ENCODE data around the gene MPST.
"Not testable (repeated sequence)": the region's sequence is repeated elsewhere in the genome, so short reads cannot be mapped to it uniquely, and the experiment has no call there.

MPST gene

GRCh38 chr22:37062702-37063381 lies 43.3 kb downstream of the MPST start:
- no peak for DNase-seq

DNA sequence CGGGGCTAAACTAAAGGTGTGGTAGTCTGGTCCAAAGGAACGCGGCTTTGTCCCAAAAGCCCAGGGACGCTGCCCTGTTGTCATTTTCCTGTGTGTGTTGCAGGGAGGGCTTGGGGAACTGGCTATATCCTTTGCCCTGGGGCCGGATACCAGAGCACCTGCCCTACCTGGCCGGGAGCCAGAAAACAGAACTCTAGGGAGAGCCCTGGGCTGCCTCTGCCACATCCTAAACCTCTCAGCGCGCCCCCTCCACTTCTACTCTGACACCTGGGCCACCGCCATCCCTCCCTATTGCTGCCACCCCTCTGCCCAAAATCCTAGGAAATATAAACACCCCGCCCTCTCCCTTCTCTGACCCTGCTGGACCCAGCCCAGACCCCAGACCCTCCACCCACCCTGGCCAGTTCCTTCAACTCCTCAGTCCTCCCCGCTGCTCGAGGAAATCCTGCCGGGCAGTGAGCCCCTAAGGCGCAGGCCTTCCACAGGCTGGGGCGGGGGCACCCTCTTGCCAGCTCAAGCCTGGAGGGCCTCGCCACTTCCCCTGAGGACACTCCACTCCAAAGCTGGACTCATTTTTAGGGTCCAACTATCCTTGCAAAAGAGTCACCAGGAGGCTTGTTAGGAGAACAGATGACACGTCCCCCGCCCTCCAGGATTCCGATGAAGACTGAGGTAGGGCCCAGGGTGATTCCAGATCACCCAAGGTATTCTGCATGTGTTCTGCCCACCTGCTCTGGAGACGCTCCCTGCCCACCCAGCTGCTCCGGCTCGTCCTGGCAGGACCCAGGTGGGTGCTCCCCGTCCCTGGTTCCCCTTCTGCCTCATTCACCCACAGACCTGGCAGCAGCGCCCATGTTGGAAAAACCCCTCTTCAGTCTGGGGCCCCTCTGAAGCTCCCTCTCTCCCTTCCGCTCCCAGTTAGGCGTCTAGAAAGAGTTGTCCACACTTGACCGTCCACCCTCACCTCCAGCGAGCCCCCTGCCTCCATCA lies 44.2 kb downstream of the MPST start:
- DNase-seq, result peak; percentile 47

DNA sequence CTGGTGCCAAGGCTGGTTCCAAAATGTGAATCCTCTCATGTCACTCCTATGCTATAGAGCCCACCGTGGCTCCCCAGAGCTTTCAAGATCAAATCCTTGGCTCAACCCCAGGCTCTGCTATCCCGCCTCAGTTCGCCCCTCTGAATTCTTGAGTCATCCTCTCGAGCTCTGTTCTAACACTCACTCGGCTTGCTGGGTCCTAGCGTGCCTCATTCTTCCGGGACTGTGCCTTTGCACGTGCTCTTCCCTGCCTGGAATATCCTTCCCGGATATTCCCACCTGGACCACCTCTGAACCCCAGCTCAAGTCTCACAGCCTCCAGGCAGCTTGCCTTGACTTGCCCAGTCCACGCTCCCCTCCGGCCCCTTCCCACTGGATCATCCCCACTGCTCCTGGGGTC lies 45.0 kb downstream of the MPST start:
- DNase-seq, result no peak

DNA sequence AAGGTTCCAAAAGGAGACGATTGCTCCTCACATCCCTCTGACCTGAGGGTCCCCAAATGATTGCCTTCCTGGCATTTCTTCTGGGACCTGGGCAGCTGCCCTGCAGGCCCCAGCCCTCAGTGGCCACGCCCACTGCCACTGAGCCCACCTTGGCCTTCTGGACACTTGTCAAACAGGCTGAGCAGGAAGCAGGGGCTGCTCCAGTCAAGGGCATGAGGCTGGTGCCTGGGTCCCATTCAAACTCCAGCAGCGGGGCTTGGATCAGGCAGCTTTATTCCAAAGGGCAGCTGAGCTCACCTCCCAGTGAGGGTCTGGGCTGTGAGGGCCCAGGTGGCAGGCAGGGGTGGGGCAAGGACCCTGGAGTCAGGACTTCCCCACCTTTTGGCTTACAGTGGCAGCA lies 45.6 kb downstream of the MPST start:
- no peak for DNase-seq

GRCh38 chr22:37065961-37066360 lies 46.4 kb downstream of the MPST start:
- DNase-seq, result no peak

DNA sequence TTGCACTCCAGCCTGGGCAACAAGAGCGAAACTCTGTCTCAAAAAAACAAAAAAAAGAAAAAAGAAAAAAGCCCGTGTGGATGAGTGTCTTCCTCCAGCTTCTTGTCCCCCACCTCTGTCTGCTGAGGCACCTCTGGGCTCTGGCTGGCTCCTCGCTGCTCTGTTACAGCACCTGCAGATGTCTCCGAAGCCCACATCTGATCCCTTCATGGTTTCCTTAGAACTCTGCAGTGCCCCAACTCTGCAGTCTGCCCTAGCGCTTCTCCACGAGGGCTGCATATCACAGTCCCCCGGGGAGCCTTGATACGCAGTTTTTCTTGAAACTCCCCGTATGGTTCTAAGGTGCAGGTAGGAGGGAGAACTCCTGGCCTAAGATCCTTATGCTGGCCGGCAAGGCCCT lies 47.9 kb downstream of the MPST start:
- DNase-seq, result no peak

DNA sequence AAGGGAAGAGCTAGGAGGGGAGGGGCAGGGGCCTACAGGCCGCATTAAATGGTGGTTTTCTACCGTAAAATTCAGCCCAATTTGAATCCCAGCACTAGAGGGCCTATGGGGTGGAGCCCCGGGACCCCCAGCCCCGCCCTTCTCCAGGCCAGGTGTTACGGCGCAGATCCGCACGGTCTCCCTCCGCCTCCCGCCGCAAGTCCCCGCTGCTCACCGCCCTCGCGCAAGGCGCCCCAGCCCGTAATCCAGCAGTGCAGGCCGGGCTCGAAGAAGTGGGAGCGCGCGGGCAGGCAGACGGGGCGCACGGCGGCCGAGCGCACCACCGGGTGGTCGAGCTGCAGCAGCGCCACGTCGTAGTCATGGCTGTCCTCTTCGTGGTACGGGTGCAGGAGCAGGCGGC lies 49.3 kb downstream of the MPST start:
- DNase-seq, result no peak

DNA sequence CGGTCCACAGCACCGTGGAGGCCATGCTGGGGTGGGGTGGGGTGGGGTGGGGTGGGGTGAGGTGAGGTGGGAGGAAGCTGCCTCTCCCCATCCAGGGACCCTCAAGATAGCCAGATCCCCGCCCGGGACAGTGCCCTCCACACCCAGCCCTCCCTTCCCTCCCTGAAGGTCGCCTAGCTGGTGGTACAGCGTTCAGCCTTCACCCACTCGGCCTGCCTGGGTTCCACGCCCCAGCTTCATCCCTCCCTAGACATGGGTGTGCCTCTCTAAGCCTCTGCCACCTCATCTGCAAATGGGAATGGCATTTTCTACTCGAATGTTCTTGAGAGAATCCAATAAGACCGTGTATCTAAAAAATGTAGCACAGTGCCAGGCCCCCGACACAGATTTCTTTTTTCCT lies 49.8 kb downstream of the MPST start:
- no peak for DNase-seq

GRCh38 chr22:37069719-37070118 lies 50.2 kb downstream of the MPST start:
- no peak for DNase-seq

DNA sequence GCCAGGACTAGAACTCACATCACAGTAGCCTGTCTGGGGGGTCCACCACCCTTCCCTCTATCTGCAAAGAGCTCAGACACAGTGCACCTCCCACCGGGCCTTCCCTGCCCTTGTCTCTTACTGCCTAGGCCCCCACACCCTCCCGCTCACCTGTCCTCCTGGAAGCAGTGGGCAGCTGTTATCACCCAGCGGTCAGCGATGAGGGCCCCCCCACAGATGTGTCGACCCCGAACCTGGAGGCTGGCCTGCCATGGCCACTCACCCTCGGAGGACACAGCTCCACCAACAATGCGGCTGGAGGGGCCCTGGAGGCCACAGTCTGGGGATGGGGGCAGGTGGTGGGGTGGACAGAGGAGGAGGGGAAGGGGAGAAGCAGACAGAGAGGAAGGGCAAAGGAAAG lies 50.8 kb downstream of the MPST start:
- no peak for DNase-seq

DNA sequence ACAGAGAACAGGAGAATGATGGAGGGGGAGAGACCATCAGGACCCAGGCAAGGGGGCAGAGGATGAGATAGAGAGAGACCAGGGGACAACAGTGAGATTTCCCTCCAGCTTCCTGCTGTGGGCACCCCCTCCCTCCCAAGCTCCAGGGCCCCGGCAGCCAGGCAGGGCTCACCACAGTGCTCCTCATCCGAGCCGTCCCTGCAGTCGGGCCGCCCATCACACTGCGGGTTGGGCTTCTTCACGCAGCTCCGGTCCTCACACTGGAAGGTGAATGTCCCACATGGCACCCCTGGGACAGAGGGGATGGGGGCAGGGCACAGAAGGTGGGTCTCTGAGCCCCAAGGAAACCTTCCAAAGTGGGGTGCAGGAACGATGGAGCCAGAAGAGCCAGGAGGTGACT lies 51.2 kb downstream of the MPST start:
- DNase-seq, result no peak

DNA sequence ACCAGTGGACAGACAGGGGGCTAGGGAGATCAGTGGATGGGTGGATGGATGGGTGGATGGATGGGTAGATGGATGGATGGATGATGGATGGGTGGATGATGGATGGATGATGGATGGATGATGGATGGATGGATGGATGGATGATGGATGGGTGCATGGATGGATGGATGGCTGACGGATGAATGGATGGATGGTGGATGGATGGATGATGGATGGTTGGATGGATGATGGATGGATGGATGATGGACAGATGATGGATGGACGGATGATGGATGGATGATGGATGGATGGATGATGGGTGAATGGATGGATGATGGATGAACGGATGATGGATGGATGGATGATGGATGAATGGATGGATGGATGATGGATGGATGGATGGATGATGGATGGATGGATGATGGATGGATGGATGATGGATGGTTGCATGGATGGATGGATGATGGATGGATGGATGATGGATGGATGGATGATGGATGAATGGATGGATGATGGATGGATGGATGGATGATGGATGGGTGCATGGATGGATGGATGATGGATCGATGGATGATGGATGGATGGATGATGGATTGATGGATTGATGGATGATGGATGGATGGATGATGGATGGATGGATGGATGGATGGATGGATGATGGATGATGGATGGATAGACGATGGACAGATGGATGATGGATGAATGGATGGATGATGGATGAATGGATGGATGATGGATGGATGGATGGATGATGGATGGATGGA lies 52.5 kb downstream of the MPST start:
- DNase-seq, result not testable (repeated sequence)

- no peak for DNase-seq
These were observed 53.1 kb downstream of the MPST start for GRCh38 chr22:37072673-37073072.

- no peak for DNase-seq
These were observed 55.0 kb downstream of the MPST start for GRCh38 chr22:37074537-37074936.

DNA sequence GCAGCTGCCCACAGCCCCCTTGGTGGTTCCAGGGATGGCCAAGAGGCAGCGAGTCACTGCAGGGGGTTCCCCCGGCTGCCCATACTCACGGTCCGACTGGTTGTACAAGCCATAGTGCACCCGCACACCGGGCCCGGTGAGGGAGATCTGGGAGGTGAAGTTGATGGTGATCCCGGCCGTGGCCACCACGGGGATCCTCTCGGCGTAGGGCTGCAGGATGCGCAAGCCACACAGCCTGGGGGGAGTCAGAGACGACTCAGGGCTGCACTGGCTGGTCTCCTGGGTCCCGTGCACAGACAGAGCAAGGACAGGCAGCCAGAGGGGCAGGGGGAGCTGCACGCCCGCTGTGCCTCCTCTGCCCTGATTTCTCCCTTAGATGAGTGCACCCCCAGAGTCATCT lies 55.5 kb downstream of the MPST start:
- no peak for DNase-seq

DNA sequence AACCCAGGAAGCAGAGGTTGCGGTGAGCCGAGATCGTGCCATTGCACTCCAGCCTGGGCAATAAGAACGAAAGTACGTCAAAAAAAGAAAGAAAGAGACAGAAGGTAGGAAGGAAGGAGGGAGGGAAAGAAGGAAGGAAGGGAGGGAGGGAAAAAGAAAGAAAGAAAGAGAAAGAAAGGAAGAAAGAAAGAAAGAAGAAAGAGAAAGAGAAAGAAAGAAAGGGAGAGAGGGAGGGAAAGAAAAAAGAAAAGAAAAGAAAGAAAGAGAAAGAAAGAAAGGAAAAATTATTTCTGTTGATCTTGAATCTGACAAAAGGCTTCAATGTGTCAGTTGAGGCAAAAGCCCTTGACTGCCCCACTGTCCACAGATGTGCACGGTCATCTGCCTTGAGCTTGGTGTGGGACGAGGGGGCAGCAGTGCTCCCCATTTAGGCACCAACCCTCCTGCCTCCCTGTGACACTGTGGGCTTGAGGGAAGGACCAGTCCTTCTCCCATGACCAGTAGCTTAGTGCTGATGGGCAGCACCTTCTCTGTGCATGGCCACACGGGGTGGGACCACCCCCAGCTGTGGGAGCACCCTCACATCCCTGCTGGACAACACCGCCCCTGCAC lies 56.4 kb downstream of the MPST start:
- DNase-seq, result no peak

- DNase-seq, result no peak
These were observed 58.4 kb downstream of the MPST start for GRCh38 chr22:37077802-37078448.

- DNase-seq, result no peak
These were observed 59.6 kb downstream of the MPST start for GRCh38 chr22:37079158-37079557.

All from NCI-H1092 treated with DMSO at 0.1 percent for 48 hours (cell line).